Endothelial cell of umbilical vein (primary cell): Measurements from ENCODE around the gene DSC1. TPM values are rescaled to one million over a fixed set of nuclear protein-coding genes. Genes with fewer than 3 reads are reported as not detected.

Source experiments
- BruUV-seq: library from RNA; stranded (reverse); fragments of 400-500 nt; replicated peaks from 2 replicates; lab custom pipeline; 2021; lab: Mats Ljungman, UMichigan
- CTCF ChIA-PET: fragments of 300-600, 350-600 bp; sonication (Branson Sonifier 250); formaldehyde crosslinking; loops from one replicate; lab custom pipeline; 2021; ENCODE audit warnings: antibody characterized with exemption, inconsistent platforms; lab: Charles Lee
- POLR2A ChIA-PET: fragments of 300-600, 350-600 bp; sonication (Branson Sonifier 250); formaldehyde crosslinking; loops from one replicate; lab custom pipeline; 2021; ENCODE audit warnings: antibody characterized with exemption, inconsistent platforms; lab: Charles Lee
- DNase-seq: peaks from one replicate; pipeline ENCODE4 v3.0.0-alpha.2; 2011; ENCODE audit warnings: low read depth, low spot score
- FAIRE-seq: peaks from 2 replicates; lab custom pipeline; 2011; peaks lifted over from hg19 to GRCh38; lab: Jason Lieb, UNC
- H2AFZ ChIP-seq: 2 replicates; pipeline ENCODE4 v1.6.0; 2012; ENCODE audit warnings: low read depth, low read length, control low read depth, inconsistent platforms
- H3K27ac ChIP-seq: 2 replicates; pipeline ENCODE4 v1.5.1; 2011; ENCODE audit warnings: low read depth, mild to moderate bottlenecking, control low read depth, low read length, moderate library complexity; ENCODE audit not compliant: insufficient read depth
- H3K27me3 ChIP-seq, 2 experiments: 2 replicates each; pipeline versions ENCODE4 v1.6.0 to v1.6.1; 2011; ENCODE audit warnings: low read length in 2 of 2, mixed read lengths in 1 of 2; ENCODE audit not compliant: control insufficient read depth in 2 of 2, insufficient read depth in 2 of 2
- H3K36me3 ChIP-seq, 2 experiments: 2 replicates in 1 of 2; 3 replicates in 1 of 2; pipeline ENCODE4 v1.5.1; 2011; ENCODE audit warnings: low read length in 2 of 2, mild to moderate bottlenecking in 1 of 2, moderate library complexity in 1 of 2; ENCODE audit not compliant: control insufficient read depth in 2 of 2, insufficient read depth in 2 of 2; ENCODE audit errors: extremely low read depth in 1 of 2
- H3K4me1 ChIP-seq: 3 replicates; pipeline ENCODE4 v1.5.1; 2011; ENCODE audit warnings: mild to moderate bottlenecking, low read length; ENCODE audit not compliant: control insufficient read depth, insufficient read depth; ENCODE audit errors: extremely low read depth
- H3K4me2 ChIP-seq: 2 replicates; pipeline ENCODE4 v1.6.1; 2011; ENCODE audit warnings: low read length, control low read depth, mixed read lengths; ENCODE audit not compliant: insufficient read depth
- H3K4me3 ChIP-seq, 3 experiments: fragments of 200-600 bp in 1 of 3; sonication (generic), shearing (Covaris generic) in 1 of 3; replicated peaks in 1 of 3; 2 replicates each; pipeline ENCODE4 v1.5.1; 2011 to 2016; ENCODE audit warnings: control low read depth in 3 of 3, low read length in 3 of 3, mild to moderate bottlenecking in 2 of 3, inconsistent platforms in 1 of 3, low read depth in 1 of 3, moderate library complexity in 1 of 3; ENCODE audit not compliant: insufficient read depth in 1 of 3
- H3K79me2 ChIP-seq: 2 replicates; pipeline ENCODE4 v1.6.0; 2012; ENCODE audit warnings: low read length, inconsistent platforms; ENCODE audit not compliant: control insufficient read depth, insufficient read depth
- H3K9ac ChIP-seq: replicated peaks from 2 replicates; pipeline ENCODE3; 2011; ENCODE audit warnings: low read length, control low read depth; ENCODE audit not compliant: insufficient read depth; ENCODE audit errors: extremely low read depth
- H3K9me1 ChIP-seq: replicated peaks from 3 replicates; pipeline ENCODE4 v1.6.0; 2011; ENCODE audit warnings: mild to moderate bottlenecking, low read length; ENCODE audit not compliant: control insufficient read depth, insufficient read depth; ENCODE audit errors: extremely low read depth
- H3K9me3 ChIP-seq: replicated peaks from 2 replicates; pipeline ENCODE4 v1.5.1; 2012; ENCODE audit warnings: low read length, inconsistent platforms; ENCODE audit not compliant: control insufficient read depth, insufficient read depth
- H4K20me1 ChIP-seq: replicated peaks from 2 replicates; pipeline ENCODE3; 2011; ENCODE audit warnings: mild to moderate bottlenecking, low read length; ENCODE audit not compliant: control insufficient read depth, insufficient read depth; ENCODE audit errors: extremely low read depth
- EZH2 ChIP-seq: IDR thresholded peaks from 2 replicates; pipeline ENCODE4 v1.6.1; 2012; ENCODE audit warnings: borderline replicate concordance, low read depth, mild to moderate bottlenecking, moderate library complexity, low read length, inconsistent platforms; ENCODE audit not compliant: severe bottlenecking
- FOS ChIP-seq: IDR thresholded peaks from 2 replicates; pipeline ENCODE4 v1.6.1; 2011; ENCODE audit warnings: mild to moderate bottlenecking, low read length, moderate library complexity, borderline replicate concordance; ENCODE audit not compliant: insufficient read depth
- GATA2 ChIP-seq: IDR thresholded peaks from 2 replicates; pipeline ENCODE4 v1.7.0; 2011; ENCODE audit warnings: low read depth, mild to moderate bottlenecking, moderate library complexity, mixed read lengths, low read length; ENCODE audit not compliant: insufficient read length, insufficient read depth
- JUN ChIP-seq: IDR thresholded peaks from 2 replicates; pipeline ENCODE4 v1.6.1; 2011; ENCODE audit warnings: borderline replicate concordance, low read depth; ENCODE audit not compliant: insufficient read length, insufficient read depth
- MAX ChIP-seq: IDR thresholded peaks from 2 replicates; pipeline ENCODE4 v1.6.1; 2011; ENCODE audit not compliant: insufficient read depth, insufficient read length
- MYC ChIP-seq: IDR thresholded peaks from one replicate; pipeline ENCODE4 v1.6.1; 2011; ENCODE audit warnings: mild to moderate bottlenecking, low read depth, low read length
- POLR2A ChIP-seq: IDR thresholded peaks from 2 replicates; pipeline ENCODE4 v1.6.1; 2012; ENCODE audit warnings: low read depth, mild to moderate bottlenecking, control low read depth, low read length
- POLR2AphosphoS5 ChIP-seq: IDR thresholded peaks from 2 replicates; pipeline ENCODE4 v1.6.1; 2012; ENCODE audit warnings: low read depth, mild to moderate bottlenecking, control low read depth, low read length, moderate library complexity; ENCODE audit not compliant: insufficient read depth
- dilution Hi-C: fragments of 300-500 bp; cut with MboI; formaldehyde crosslinking; loops from one replicate; pipeline ENCODE4 v1.15.0; 2019; ENCODE audit warnings: low sequenced_read_pairs; ENCODE audit not compliant: extremely low pct_ligation_motif_present
- intact Hi-C: fragments of 100-400 bp; cut with micrococcal nuclease; formaldehyde crosslinking; loops from one replicate; pipeline ENCODE4 v1.10.0; 2022
- polyA plus RNA-seq, 4 experiments: library from polyadenylated mRNA; depleted of rRNA in 3 of 4; stranded (reverse) in 3 of 4; unstranded in 1 of 4; fragments of >200 nt; gene quantifications; 2 replicates each; pipeline versions ENCODE4 v1.2.1 to v1.2.3, GENCODE V29; 2011 to 2012; ENCODE audit warnings: missing spikeins in 1 of 4
- total RNA-seq: library from RNA; stranded (reverse); gene quantifications from 2 replicates; pipeline ENCODE4 v1.2.3, GENCODE V29; 2021
- TF ChIP-seq, protein P1 (sequence below), 2 donors: IDR thresholded peaks; 1 replicate in 1 of 2; 2 replicates in 1 of 2; pipeline ENCODE4 v1.5.1; 2011; ENCODE audit warnings: low read length in 2 of 2, mild to moderate bottlenecking in 2 of 2, moderate library complexity in 2 of 2, control low read depth in 1 of 2, inconsistent platforms in 1 of 2, low read depth in 1 of 2; ENCODE audit not compliant: insufficient read depth in 1 of 2; ENCODE audit errors: extremely low read depth in 1 of 2

The DSC1 gene
- total and polyA plus RNA-seq, 2 donors (not counting 3 experiments of a cell fraction or from before 2014, with no cell fraction given): not detected

DNA sequence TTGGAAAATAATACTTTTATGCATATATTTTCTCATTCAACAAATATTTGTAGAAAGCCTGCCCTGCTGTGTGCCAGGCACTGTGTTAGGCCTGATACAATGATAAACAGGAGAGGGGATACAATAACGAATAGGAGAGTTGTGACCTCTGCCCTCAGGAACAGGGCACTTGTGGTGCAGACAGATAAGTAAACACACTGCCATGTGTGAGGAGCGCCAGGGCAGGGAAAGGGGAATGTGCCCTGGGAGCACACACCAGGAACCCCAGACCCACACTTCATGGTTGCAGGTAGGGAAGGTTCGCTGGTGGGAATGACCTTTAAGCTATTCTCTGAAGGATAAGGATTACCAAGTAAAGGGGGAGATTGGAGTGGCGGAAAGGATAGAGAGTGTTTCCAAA lies 42.2 kb upstream of the DSC1 start:
- Histone ChIP-seq H4K20me1 (no peaks in the 10 kb centered on the region), H3K4me2 (no peak overlapping the region), H3K27me3 (no peaks in the 10 kb centered on the region), H3K9me3 (no peaks in the 10 kb centered on the region), H3K4me1 (no peaks in the 10 kb centered on the region), H3K79me2 (no peaks in the 10 kb centered on the region), H3K9ac (no peak overlapping the region), H3K36me3 (no peaks in the 10 kb centered on the region), H3K4me3 (no peak overlapping the region), H3K27ac (no peak overlapping the region), H3K9me1 (no peaks in the 10 kb centered on the region), H2AFZ (no peak overlapping the region)
- ChIA-PET POLR2A (no interaction called here), CTCF (no interaction called here)
- DNase-seq (no peak), FAIRE-seq (no peak)
- no TSS peak for BruUV-seq
- intact Hi-C loops (no loop called here), dilution Hi-C loops (no loop called here)
- TF ChIP-seq FOS: no peak
- TF ChIP-seq EZH2: no peak
- no peak for TF ChIP-seq MAX
- TF ChIP-seq POLR2AphosphoS5: no peak
- no peak for TF ChIP-seq MYC
- TF ChIP-seq JUN: no peak
- TF ChIP-seq GATA2: no peak
- TF ChIP-seq POLR2A: no peak
- TF ChIP-seq, protein P1, sequence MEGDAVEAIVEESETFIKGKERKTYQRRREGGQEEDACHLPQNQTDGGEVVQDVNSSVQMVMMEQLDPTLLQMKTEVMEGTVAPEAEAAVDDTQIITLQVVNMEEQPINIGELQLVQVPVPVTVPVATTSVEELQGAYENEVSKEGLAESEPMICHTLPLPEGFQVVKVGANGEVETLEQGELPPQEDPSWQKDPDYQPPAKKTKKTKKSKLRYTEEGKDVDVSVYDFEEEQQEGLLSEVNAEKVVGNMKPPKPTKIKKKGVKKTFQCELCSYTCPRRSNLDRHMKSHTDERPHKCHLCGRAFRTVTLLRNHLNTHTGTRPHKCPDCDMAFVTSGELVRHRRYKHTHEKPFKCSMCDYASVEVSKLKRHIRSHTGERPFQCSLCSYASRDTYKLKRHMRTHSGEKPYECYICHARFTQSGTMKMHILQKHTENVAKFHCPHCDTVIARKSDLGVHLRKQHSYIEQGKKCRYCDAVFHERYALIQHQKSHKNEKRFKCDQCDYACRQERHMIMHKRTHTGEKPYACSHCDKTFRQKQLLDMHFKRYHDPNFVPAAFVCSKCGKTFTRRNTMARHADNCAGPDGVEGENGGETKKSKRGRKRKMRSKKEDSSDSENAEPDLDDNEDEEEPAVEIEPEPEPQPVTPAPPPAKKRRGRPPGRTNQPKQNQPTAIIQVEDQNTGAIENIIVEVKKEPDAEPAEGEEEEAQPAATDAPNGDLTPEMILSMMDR (IDR thresholded peaks at IDR 0.05; ENCODE audit: extremely low read depth in 1 of 2, insufficient read depth in 1 of 2, low read depth in 1 of 2, low read length in 2 of 2): no peak
